ENCODE results near the gene NFIA.

NFIA gene

DNA sequence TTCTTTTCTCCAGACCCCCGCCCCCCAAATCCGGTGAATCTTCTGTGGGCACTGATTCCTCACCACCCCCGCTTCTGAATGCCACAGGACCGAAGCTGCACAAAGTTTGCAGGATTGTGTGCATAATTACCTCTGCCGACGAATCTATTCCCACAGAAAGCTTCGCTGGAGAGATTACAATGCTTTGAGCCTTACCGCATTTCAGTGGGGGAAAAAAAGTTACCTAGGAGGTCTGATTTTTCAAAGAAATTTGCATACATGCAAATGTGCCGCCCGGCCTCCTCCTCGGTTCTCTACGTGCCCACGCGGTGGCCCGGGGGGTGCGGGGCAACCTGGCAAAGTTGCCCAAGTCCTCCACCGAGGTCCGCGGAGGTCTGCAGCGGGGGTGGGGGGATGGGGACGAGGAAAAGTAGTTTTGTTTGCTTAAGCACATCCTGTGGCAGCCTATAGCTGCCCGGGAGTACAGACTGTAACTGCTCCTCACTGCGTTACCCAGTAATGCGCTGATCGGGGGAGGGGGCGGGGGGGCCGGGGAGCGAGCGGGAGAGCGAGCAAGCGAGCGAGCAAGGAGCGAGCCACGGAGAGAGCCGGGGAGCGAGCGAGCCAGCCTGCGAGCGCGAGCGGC is 563 bp upstream of the NFIA start:
- DNase-seq (ENCODE audit: low spot score), result no peak
- Histone ChIP-seq H3K4me3 (peak overlapping the region; percentile 93), H3K27ac (peak overlapping the region; percentile 97 to 98)
- TF ChIP-seq, protein P1, sequence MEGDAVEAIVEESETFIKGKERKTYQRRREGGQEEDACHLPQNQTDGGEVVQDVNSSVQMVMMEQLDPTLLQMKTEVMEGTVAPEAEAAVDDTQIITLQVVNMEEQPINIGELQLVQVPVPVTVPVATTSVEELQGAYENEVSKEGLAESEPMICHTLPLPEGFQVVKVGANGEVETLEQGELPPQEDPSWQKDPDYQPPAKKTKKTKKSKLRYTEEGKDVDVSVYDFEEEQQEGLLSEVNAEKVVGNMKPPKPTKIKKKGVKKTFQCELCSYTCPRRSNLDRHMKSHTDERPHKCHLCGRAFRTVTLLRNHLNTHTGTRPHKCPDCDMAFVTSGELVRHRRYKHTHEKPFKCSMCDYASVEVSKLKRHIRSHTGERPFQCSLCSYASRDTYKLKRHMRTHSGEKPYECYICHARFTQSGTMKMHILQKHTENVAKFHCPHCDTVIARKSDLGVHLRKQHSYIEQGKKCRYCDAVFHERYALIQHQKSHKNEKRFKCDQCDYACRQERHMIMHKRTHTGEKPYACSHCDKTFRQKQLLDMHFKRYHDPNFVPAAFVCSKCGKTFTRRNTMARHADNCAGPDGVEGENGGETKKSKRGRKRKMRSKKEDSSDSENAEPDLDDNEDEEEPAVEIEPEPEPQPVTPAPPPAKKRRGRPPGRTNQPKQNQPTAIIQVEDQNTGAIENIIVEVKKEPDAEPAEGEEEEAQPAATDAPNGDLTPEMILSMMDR (IDR thresholded peaks at IDR 0.05), result no peak

DNA sequence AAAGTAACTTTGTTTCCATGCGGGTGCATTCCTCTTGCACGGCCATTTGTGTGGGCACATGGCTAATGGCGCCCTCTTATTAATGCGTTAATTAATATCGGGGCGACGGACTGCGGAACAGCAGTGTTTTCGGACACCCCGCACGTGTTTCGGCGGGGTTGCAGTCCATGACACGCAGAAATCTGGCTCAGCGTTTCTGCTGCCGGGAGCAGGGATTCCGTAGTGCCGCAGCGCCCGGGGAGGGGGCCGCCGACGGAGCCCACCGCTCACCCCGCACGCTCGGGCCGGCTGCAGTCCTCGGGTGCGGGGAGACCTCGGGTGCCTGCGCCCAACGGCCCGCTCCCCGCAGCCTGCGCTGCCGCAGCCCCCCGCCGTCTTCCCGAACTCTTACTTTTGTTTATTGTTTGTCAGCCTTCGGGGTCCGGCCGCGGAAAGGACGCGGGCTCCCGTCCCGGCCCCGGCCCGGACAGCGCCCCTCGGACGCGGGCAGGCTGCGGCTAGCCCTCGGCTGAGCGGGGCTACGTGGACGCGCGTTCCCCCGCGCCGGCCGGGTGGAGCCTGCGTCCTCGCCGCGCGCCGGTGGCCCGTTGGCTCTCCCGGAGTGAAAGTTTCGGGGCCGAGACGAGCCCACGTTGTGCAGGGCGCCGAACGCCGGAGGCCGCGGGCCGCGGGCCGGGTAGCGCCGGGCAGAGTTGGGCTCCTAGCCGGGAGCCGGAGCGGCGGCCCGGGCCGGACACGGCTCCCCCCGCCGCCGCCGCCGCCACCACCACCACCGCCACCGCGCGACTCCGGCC is 849 bp downstream of the NFIA start:
- Histone ChIP-seq H3K4me3 (peak overlapping the region; percentile 93), H3K27ac (peak overlapping the region; percentile 97 to 98)
- no peak for DNase-seq (ENCODE audit: low spot score)
- TF ChIP-seq, protein P1 (IDR thresholded peaks at IDR 0.05), result no peak

DNA sequence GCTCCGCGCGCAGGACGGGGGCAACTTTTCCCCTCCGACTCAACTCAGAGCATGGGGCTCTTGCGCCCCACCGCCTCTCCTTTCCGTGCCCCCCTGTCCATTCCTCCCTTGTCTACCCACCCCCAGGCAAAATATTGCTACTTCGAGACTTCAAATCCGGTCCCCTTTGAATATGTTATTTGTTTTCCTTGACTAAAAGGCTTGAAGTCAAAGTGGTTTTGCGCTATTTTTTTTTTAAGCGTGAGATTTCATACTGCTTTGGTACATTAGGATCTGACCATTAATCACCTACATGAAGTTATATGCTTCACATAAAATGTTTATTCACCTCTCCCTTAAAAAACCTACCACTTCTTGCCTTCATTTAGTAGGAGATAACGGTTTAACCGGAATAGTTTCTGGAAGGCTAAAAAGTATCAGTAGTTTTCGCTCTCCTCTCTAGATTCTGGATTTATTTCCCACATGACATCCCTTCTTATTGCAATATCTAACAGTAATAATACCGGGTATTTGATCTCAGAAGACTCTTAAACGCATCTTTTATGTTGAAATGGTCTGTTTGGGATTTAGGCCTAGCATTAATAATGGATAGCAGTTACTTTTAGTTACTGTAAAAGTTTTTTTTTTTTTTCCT is 1.6 kb downstream of the NFIA start:
- no peak for DNase-seq (ENCODE audit: low spot score)
- TF ChIP-seq, protein P1 (IDR thresholded peaks at IDR 0.05), result no peak
- Histone ChIP-seq H3K4me3 (peak overlapping the region; percentile 93), H3K27ac (peak overlapping the region; percentile 97 to 98)

DNA sequence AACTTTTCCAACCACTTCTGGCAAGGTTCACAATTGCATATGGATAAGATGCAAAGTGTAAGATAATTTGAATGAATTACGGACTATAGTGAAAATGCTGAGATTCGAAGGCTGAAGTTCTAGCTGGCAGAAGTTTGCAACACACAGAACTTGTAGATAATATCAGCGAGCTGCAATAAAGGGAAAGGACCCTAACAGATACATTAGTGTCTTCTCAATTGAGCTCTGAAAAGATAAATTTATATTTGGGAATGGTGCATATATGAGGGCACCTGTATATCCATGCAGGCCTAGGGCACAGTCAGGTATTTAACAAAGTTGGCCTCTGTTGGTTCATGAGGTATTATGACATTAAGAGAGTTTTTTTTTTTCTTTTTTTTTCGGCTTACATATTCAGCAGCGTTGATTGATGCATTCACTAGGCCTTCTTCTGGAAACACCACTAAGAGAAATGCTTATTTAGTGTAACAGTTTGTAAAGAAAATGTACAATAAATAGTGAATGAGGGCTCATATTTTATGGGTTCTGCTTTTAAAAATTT is 2.2 kb downstream of the NFIA start:
- TF ChIP-seq, protein P1 (IDR thresholded peaks at IDR 0.05), result no peak

DNA sequence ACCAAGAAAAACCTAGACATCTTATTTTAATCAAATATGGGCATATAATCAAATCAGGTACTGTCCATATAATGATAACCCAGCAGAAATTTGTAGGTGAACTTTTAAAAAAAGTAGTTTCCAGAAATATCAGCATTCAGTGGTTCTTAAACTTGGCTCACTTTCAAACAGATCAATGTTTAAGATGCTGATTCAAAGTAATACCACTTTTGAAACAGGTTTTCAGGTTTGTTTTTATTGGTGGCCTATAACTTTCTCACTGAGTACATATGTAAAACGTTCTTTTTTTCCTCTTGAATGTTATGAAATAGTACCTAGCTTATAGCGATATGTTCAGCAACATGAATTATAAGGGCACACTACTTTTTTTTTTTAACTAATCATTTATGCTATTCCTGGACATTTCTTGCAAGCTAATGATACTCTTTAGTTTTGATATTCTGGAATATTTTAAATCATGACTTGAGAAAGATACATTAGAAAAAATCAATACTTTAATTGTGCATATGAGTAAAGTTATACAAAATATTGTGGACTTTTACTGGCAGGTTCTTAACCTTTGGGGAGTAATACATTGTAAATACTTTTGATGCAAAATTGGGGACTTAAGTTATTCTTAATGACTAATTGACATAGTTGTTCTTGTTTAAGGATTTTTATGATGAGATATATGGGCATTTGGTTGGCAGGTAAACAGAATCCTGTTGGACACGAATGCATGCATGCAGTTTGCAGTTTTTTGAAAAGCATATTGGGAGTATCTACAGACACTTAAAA is 3.0 kb downstream of the NFIA start:
- Histone ChIP-seq H3K27ac (peak overlapping the region; percentile 70 to 97), H3K4me3 (peak overlapping the region; percentile 93)
- TF ChIP-seq, protein P1 (IDR thresholded peaks at IDR 0.05), result no peak
- DNase-seq (ENCODE audit: low spot score), result no peak

More for the DNA sequence above, 2.2 kb downstream of the NFIA start:
- Histone ChIP-seq H3K4me3 (peak overlapping the region; percentile 93), H3K27ac (peak overlapping the region; percentile 97 to 98)
- no peak for DNase-seq (ENCODE audit: low spot score)

DNA sequence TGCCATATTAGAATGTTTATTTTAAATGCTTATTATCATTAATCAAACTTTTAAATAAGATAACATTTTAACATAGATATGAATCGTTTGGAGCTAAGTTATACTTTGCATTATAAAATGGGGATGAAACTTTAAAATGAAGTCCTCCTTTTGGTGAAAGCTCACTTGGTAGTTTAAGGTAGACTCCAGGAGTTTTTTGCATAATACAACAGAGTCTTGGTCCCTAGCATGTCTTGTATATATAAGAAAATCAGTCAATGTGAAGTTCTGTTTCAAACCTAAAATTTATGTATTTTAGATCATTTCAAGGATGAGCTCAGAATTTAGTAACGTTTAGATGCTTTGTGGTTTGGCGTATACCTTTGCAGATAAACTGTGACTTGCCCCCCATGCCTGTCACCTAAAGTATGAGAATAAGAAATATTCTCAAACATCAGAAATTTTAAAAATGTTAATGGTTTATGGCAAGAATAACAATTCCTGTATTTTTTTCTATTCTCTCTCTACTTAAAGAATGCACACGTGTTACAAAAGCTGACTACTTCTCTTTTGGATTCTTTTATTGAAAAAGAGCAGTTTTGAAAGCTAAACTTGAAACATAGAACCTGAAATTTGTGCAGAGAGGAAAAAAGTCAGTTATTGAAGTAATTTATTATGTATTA is 3.8 kb downstream of the NFIA start:
- Histone ChIP-seq H3K27ac (peak overlapping the region; percentile 70 to 97), H3K4me3 (peak overlapping the region; percentile 93)
- TF ChIP-seq, protein P1 (IDR thresholded peaks at IDR 0.05), result no peak
- no peak for DNase-seq (ENCODE audit: low spot score)

Measured in coronary artery (tissue), 2 donors.